Muscle layer of duodenum (tissue), 2 donors: Measurements from ENCODE around the gene NTN3.
"Not testable (repeated sequence)": the region's sequence is repeated elsewhere in the genome, so short reads cannot be mapped to it uniquely, and the experiment has no call there.

Source experiments
- H3K27ac ChIP-seq: one replicate; pipeline ENCODE4 v1.7.0; 2013; ENCODE audit warnings: mild to moderate bottlenecking, low read length
- H3K27me3 ChIP-seq: one replicate; pipeline ENCODE4 v1.7.0; 2013; ENCODE audit warnings: low read depth, mild to moderate bottlenecking, control low read depth, low read length
- H3K36me3 ChIP-seq, 2 donors: one replicate each; pipeline ENCODE4 v1.7.0; 2013; ENCODE audit warnings: low read length in 2 of 2, control low read depth in 1 of 2, mild to moderate bottlenecking in 1 of 2; ENCODE audit not compliant: insufficient read depth in 2 of 2, control insufficient read depth in 1 of 2
- H3K4me1 ChIP-seq, 2 donors: one replicate each; pipeline ENCODE4 v1.7.0; 2013; ENCODE audit warnings: low read length in 2 of 2, mild to moderate bottlenecking in 2 of 2, control low read depth in 1 of 2, moderate library complexity in 1 of 2; ENCODE audit not compliant: insufficient read depth in 2 of 2, control insufficient read depth in 1 of 2
- H3K4me3 ChIP-seq, 2 donors: one replicate each; pipeline ENCODE4 v1.7.0; 2013; ENCODE audit warnings: low read length in 2 of 2, low read depth in 1 of 2, mild to moderate bottlenecking in 1 of 2
- H3K9me3 ChIP-seq, 2 donors: one replicate each; pipeline ENCODE4 v1.7.0; 2013; ENCODE audit warnings: low read length in 2 of 2, control low read depth in 1 of 2, mild to moderate bottlenecking in 1 of 2; ENCODE audit not compliant: control insufficient read depth in 1 of 2
- donor health status: healthy.

Gene NTN3

DNA sequence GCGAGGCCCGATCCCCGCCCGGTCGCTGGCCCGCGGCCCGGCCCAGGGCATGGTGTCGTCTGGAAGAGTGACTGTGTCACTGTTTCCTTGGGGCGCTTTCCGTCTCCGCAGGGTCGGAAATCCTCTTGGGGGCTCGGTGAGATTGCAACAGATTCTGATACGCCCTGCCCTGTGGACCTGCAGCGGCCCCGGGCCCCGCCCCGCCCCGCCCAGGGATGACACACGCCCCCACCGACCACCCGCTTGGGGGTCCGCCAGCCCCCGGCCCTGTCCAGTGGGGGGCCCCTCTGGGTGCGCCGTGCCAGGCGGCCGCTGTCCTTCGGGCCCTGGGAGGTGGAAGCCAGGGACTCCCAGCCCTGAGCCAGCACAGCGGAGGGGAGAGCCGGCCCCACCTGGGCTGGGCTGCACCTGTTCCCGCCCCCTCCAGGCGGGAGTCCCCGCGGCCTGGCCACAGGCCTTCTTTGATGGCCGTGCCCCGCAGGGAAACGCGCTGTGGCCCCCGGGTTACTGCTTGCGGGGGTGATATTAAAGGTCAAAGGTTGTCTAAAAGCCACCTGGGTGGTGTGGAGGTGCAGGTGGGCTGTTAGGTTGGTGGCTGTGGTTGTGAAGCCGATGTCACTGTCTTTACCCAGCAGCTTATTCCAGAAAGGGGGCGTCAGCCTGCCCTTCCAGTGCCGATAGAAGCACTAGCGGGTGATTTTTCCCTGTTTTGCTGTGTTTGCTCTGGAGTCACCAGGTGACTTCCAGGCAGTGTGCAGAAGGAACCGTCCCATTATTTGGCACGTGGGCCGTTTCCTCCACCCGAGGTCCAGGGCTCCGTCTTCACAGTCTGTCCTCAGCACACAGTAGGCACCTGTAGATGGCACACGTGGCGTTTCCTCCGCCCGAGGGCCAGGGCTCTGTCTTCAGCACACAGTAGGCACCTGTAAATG, 4.6 kb downstream of the NTN3 start:
- H3K4me1 ChIP-seq = peaks cover 3 to 36% of the 10 kb centered on the region in 2 donors

GRCh38 chr16:2476345-2476720, 5.2 kb downstream of the NTN3 start:
- no peak overlapping the region for H3K27ac ChIP-seq
- H3K4me1 ChIP-seq = peaks cover 3 to 30% of the 10 kb centered on the region in 2 donors
- no peak overlapping the region for H3K4me3 ChIP-seq
- H3K9me3 ChIP-seq = no peaks in the 10 kb centered on the region
- peaks cover 16% of the 10 kb centered on the region for H3K27me3 ChIP-seq
- H3K36me3 ChIP-seq = no peaks in the 10 kb centered on the region

More for the DNA sequence above, 4.6 kb downstream of the NTN3 start:
- Histone ChIP-seq H3K9me3 (no peaks in the 10 kb centered on the region), H3K36me3 (no peaks in the 10 kb centered on the region), H3K4me3 (peak overlapping the region; percentile 26 to 69), H3K27me3 (peaks cover 16% of the 10 kb centered on the region), H3K27ac (no peak overlapping the region)

GRCh38 chr16:2476741-2477140, 5.6 kb downstream of the NTN3 start:
- Histone ChIP-seq H3K36me3 (no peaks in the 10 kb centered on the region), H3K4me3 (no peak overlapping the region), H3K9me3 (no peaks in the 10 kb centered on the region), H3K27ac (no peak overlapping the region), H3K4me1 (peaks cover 3 to 26% of the 10 kb centered on the region in 2 donors), H3K27me3 (peaks cover 16% of the 10 kb centered on the region)

DNA sequence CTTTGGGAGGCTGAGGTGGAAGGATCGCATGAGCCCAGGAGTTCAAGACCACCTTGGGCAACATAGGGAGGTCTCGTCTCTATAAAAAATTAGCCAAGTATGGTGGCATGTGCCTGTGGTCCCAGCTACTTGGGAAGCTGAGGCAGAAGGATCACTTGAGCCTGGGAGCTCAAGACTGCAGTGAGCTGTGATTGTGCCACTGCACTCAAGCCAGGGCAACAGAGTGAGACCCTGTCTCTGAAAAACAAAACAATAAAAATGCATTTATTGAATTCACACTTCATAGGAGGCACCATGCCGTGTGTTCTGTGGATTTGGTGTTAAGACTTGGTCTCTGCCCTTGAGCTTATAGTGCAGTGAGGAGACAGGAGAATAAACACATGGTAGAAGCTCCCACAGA, 6.2 kb downstream of the NTN3 start:
- Histone ChIP-seq H3K4me1 (peaks cover 6 to 26% of the 10 kb centered on the region in 2 donors), H3K27me3 (peaks cover 12% of the 10 kb centered on the region), H3K9me3 (no peaks in the 10 kb centered on the region), H3K4me3 (no peak overlapping the region), H3K27ac (no peak overlapping the region), H3K36me3 (no peaks in the 10 kb centered on the region)

DNA sequence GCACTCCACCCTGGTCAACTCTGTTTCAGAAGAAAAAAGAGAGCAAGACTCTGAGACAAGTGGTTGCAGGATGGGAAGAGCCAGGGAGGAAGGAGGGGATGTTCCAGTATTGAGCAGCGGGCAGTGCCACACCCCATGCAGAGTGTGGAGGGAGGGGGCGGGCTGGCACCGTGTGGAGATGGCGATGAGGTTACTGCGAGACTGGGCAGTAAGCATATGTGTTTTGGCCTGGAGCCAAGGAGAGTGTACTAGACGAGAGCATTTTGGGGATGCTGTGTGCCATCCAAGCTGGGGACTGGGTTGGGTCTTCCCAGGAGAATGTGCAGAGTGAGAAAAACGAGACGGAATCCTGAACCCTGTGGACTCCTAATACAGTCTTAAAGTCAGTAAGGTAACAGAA, 7.2 kb downstream of the NTN3 start:
- Histone ChIP-seq H3K27me3 (peaks cover 2% of the 10 kb centered on the region), H3K4me3 (no peak overlapping the region), H3K27ac (no peak overlapping the region), H3K9me3 (no peaks in the 10 kb centered on the region), H3K4me1 (peaks cover 8 to 32% of the 10 kb centered on the region in 2 donors), H3K36me3 (no peaks in the 10 kb centered on the region)

DNA sequence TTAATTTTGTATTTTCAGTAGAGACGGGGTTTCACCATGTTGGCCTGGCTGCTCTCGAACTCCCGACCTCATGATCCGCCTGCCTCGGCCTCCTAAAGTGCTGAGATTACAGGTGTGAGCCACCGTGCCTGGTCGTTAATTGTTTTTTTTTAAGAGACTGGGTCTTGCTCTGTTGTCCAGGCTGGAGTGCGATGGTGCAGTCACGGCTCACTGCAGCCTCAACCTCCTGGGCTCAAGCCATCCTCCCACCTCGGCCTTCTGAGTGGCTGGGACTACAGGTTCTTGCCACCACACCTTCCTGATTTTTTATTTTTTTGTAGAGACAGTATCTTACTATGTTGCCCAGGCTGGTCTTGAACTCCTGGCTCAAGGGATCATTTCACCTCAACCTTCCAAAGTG, 8.9 kb downstream of the NTN3 start:
- H3K27me3 ChIP-seq, H3K27ac ChIP-seq, H3K9me3 ChIP-seq, H3K36me3 ChIP-seq, H3K4me3 ChIP-seq: not testable (repeated sequence)
- peaks cover 10 to 24% of the 10 kb centered on the region in 2 donors for H3K4me1 ChIP-seq

GRCh38 chr16:2480948-2481347, 9.9 kb downstream of the NTN3 start:
- H3K27me3 ChIP-seq = no peaks in the 10 kb centered on the region
- no peak overlapping the region for H3K27ac ChIP-seq
- H3K9me3 ChIP-seq = no peaks in the 10 kb centered on the region
- H3K36me3 ChIP-seq = no peaks in the 10 kb centered on the region
- H3K4me3 ChIP-seq = no peak overlapping the region
- peaks cover 8 to 18% of the 10 kb centered on the region in 2 donors for H3K4me1 ChIP-seq

DNA sequence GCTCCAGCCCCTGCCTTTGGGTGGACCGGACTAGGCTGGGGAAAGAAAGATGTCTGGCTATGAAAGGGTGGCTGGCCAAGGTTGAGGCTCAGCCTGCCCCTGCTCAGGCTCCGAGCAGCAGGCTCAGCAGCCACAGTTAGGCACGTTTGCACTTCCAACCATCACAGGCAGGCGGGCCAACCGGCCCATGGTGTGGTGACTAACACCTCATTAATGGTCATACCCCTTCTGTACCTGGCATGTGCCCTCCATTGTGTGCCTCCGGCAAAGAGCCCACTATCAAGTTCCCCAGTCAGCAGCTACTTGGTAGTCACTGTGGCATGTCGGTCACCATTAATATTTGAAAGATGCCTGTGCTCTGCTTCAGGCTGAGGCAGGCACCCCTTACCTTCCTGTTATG, 10.6 kb downstream of the NTN3 start:
- H3K9me3 ChIP-seq = no peaks in the 10 kb centered on the region
- no peak overlapping the region for H3K4me3 ChIP-seq
- H3K4me1 ChIP-seq = peaks cover 6 to 15% of the 10 kb centered on the region in 2 donors
- H3K27me3 ChIP-seq = no peaks in the 10 kb centered on the region
- H3K27ac ChIP-seq = no peak overlapping the region
- no peaks in the 10 kb centered on the region for H3K36me3 ChIP-seq

GRCh38 chr16:2482249-2482648, 11.2 kb downstream of the NTN3 start:
- Histone ChIP-seq H3K4me1 (peaks cover 6 to 15% of the 10 kb centered on the region in 2 donors), H3K27ac (no peak overlapping the region), H3K36me3 (no peaks in the 10 kb centered on the region), H3K4me3 (no peak overlapping the region), H3K9me3 (no peaks in the 10 kb centered on the region), H3K27me3 (no peaks in the 10 kb centered on the region)

- H3K27ac ChIP-seq = peak overlapping the region; percentile 8
- H3K36me3 ChIP-seq = no peaks in the 10 kb centered on the region
- no peaks in the 10 kb centered on the region for H3K9me3 ChIP-seq
- H3K4me3 ChIP-seq = peak overlapping the region; percentile 26 to 52
- H3K27me3 ChIP-seq = no peaks in the 10 kb centered on the region
- H3K4me1 ChIP-seq = peaks cover 6 to 15% of the 10 kb centered on the region in 2 donors
Observed at GRCh38 chr16:2482708-2483534, 11.8 kb downstream of the NTN3 start.
